Kidney epithelial cell (primary cell): Measurements from ENCODE around the gene SLC39A9. TPM values are rescaled to one million over a fixed set of nuclear protein-coding genes. Genes with fewer than 3 reads are reported as not detected.

Source experiments
- DNase-seq: peaks from one replicate; pipeline ENCODE4 v3.0.0-alpha.2; 2010; ENCODE audit warnings: low read depth
- H3K27me3 ChIP-seq: 2 replicates; pipeline ENCODE4 v1.6.0; 2011; ENCODE audit warnings: low read length; ENCODE audit not compliant: control insufficient read depth, insufficient read depth
- H3K36me3 ChIP-seq: 2 replicates; pipeline ENCODE4 v1.5.1; 2011; ENCODE audit warnings: low read length; ENCODE audit not compliant: control insufficient read depth, insufficient read depth
- H3K4me3 ChIP-seq: 2 replicates; pipeline ENCODE4 v1.5.1; 2011; ENCODE audit warnings: low read depth, mild to moderate bottlenecking, control low read depth, low read length
- total RNA-seq: library from RNA; depleted of rRNA; stranded (reverse); fragments of >200 nt; gene quantifications from 2 replicates; pipeline ENCODE4 v1.2.3, GENCODE V29; 2015
- TF ChIP-seq, protein P1 (sequence below): IDR thresholded peaks from 2 replicates; pipeline ENCODE4 v1.5.1; 2011; ENCODE audit warnings: mild to moderate bottlenecking, moderate library complexity, low read length, control low read depth, inconsistent platforms; ENCODE audit not compliant: insufficient read depth, poor library complexity, severe bottlenecking

Gene SLC39A9
- total RNA-seq, 1 donor from 2014 or later = 82.8 TPM

DNA sequence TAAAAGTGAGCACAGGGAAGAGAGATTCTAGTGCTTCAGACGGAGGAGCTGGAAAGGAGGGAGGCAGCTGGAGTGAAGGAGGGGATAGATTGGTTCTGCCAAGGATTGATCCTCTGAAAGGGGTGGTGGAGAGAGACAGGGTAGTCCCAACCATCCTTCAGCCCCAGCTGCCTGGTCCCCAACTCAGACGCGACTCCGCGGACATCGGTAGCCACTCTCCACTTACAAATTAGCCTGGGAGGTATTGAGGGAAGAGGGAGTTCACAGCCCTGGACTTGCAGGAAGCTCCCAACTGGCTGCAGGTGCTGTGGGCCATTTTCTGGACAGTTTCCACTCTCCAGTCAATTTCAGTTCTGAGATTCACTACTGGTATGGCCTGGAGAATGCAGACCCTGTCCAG, 87.2 kb downstream of the SLC39A9 start:
- Histone ChIP-seq H3K4me3 (no peak overlapping the region), H3K27me3 (peaks cover 47% of the 10 kb centered on the region), H3K36me3 (no peaks in the 10 kb centered on the region)
- TF ChIP-seq, protein P1, sequence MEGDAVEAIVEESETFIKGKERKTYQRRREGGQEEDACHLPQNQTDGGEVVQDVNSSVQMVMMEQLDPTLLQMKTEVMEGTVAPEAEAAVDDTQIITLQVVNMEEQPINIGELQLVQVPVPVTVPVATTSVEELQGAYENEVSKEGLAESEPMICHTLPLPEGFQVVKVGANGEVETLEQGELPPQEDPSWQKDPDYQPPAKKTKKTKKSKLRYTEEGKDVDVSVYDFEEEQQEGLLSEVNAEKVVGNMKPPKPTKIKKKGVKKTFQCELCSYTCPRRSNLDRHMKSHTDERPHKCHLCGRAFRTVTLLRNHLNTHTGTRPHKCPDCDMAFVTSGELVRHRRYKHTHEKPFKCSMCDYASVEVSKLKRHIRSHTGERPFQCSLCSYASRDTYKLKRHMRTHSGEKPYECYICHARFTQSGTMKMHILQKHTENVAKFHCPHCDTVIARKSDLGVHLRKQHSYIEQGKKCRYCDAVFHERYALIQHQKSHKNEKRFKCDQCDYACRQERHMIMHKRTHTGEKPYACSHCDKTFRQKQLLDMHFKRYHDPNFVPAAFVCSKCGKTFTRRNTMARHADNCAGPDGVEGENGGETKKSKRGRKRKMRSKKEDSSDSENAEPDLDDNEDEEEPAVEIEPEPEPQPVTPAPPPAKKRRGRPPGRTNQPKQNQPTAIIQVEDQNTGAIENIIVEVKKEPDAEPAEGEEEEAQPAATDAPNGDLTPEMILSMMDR = no peak
- no peak for DNase-seq

DNA sequence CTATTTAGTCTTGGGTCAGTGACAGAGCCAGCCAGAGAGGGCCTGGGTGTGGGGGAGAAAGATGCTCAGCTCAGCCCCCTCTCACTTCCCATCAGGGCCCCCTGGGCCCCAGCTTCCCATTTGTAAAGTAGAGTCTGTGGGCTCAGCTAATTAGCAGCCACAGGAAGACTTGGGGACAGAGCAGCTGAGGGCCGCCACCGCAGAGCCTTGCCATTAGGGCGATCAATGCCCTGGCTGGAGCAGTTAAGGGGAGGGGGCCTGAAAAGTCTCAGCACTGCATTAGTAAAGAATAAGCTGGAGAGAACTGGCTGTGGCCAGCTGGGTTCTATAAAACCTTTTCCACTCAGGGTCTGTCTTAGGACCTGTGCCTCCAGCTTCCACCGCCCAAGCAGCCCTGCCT, 88.7 kb downstream of the SLC39A9 start:
- Histone ChIP-seq H3K27me3 (peaks cover 50% of the 10 kb centered on the region), H3K4me3 (no peak overlapping the region), H3K36me3 (no peaks in the 10 kb centered on the region)
- no peak for DNase-seq
- TF ChIP-seq, protein P1 = no peak

DNA sequence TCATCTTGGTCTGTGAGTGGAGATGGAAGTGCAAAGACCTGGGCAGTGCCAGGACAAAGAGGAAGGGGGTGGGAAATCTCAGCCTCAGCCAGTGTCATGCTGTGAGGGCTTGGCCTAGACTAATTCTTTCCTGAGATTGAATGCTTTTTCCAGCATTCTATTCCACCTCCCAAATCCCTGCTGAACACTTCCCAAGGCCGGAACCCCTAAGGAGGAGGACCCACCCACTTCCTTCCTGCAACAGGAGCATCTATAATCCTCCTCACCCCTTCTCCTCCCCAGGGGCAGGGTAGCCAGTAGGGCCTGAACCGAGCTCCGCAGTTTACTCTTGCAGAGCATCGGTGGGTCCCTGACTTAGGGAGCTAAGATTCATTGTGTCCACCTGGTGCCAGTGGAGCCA, 89.3 kb downstream of the SLC39A9 start:
- H3K36me3 ChIP-seq = no peaks in the 10 kb centered on the region
- TF ChIP-seq, protein P1 = no peak
- no peak for DNase-seq
- H3K4me3 ChIP-seq = no peak overlapping the region
- H3K27me3 ChIP-seq = peaks cover 50% of the 10 kb centered on the region

DNA sequence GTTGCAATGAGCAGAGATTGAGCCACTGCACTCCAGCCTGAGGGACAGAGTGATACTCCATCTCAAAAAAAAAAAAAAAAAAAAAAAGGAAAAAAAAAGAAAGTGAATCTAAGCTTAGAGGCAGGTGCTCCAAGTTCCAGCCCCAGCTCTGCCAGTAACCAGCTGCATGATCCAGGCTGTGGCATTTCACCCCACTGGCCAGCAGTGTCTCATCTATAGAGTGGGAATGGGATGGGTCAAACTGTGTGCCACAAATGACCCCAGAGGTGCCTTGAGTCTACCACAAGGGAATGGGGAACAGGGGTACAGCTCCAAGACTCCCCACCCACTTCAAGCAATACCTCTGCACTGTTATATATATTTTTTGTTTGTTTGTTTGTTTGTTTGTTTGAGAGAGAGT, 91.0 kb downstream of the SLC39A9 start:
- DNase-seq = no peak
- Histone ChIP-seq H3K27me3 (peaks cover 39% of the 10 kb centered on the region), H3K36me3 (no peaks in the 10 kb centered on the region), H3K4me3 (no peak overlapping the region)
- TF ChIP-seq, protein P1 = no peak

DNA sequence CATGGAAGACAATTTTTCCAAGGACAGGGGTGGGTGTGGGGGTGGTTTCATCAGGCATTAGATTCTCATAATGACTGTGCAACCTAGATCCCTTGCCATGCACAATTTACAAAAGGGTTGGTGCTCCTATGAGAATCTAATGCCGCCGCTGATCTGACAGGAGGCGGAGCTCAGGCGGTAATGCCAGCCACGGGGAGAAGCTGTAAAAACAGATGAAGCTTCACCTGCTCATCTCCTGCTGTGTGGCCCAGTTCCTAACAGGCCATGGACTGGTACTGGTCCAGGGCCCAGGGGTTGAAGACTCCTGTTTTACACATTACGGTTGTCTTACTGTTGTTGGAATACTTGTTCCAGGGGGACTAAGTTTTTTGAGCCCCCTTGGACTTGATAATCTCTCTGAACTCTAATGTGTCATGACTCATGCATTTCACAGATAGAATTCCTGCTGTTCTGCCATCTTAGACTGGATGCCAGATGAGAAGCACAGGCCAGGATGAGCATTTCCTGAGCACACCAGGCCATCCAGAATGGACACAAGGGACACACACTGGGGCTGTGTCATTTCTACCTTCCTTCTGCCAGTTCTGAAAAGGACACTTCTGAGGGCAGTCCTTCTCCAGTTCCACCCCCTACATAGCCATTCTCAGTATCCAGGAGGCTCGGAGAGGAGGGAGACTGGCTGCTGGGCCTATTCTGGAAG, 91.9 kb downstream of the SLC39A9 start:
- TF ChIP-seq, protein P1 = no peak
- Histone ChIP-seq H3K27me3 (peaks cover 33% of the 10 kb centered on the region), H3K36me3 (no peaks in the 10 kb centered on the region), H3K4me3 (no peak overlapping the region)
- no peak for DNase-seq

DNA sequence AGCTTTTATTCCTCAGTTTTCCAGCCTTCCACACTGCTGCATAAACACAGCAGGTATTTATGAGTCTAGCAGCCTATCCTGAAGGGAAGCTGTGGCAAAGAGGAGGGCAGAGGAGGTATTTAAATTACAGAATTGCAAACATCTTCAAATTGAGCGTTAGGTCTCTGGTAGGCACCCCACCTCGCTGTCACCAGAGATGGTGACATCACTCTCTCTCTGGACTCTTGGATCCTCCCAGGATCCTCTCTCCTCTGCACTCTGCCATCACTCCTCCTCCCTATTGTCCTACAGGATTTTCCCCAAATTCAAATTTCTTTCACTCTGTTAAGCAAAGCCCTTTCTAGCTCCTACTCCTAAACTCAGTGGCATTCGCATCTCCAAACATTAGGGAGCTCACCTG, 92.7 kb downstream of the SLC39A9 start:
- no peaks in the 10 kb centered on the region for H3K36me3 ChIP-seq
- peaks cover 27% of the 10 kb centered on the region for H3K27me3 ChIP-seq
- no peak for DNase-seq
- TF ChIP-seq, protein P1 = no peak
- no peak overlapping the region for H3K4me3 ChIP-seq
